T-helper 17 cell (primary cell): ENCODE results near the gene KLK10. TPM values are rescaled to one million over a fixed set of nuclear protein-coding genes. Genes with fewer than 3 reads are reported as not detected.
"Not testable (repeated sequence)": the region's sequence is repeated elsewhere in the genome, so short reads cannot be mapped to it uniquely, and the experiment has no call there.

Source experiments
- ATAC-seq: fragments of 150-1000 bp; cut with Tn5 transposase; 2 replicates; pipeline ENCODE4 v1.10.0; 2021; ENCODE audit warnings: mild to moderate bottlenecking, moderate library complexity
- DNase-seq, 3 donors: peaks; one replicate each; pipeline versions ENCODE4 v3.0.0 to v3.0.0-alpha.2; 2020 to 2021
- H3K9me3 ChIP-seq: one replicate; pipeline ENCODE4 v1.7.0; 2013; ENCODE audit warnings: low read length, mild to moderate bottlenecking; ENCODE audit not compliant: control insufficient read depth, poor library complexity, severe bottlenecking
- H3K27ac Mint-ChIP-seq: one replicate; pipeline ENCODE4 v1.8.0; 2022; ENCODE audit warnings: mild to moderate bottlenecking, moderate library complexity, mixed read lengths
- H3K27me3 Mint-ChIP-seq: one replicate; pipeline ENCODE4 v1.8.0; 2022; ENCODE audit warnings: mixed read lengths
- H3K36me3 Mint-ChIP-seq: one replicate; pipeline ENCODE4 v1.8.0; 2022; ENCODE audit warnings: low read depth, mixed read lengths
- H3K4me1 Mint-ChIP-seq: one replicate; pipeline ENCODE4 v1.8.0; 2022; ENCODE audit warnings: mild to moderate bottlenecking, mixed read lengths
- H3K4me3 Mint-ChIP-seq: one replicate; pipeline ENCODE4 v1.8.0; 2022; ENCODE audit warnings: mild to moderate bottlenecking, moderate library complexity, mixed read lengths
- total RNA-seq, 4 donors: library from RNA in 2 of 4; stranded (reverse) in 2 of 4; gene quantifications; one replicate each; pipeline ENCODE4 v1.2.3 and lab custom pipeline; 2022 to 2026

The KLK10 gene
- total RNA-seq, 2 donors from 2014 or later = not detected

GRCh38 chr19:50982186-50982585 is 37.3 kb downstream of the KLK10 start:
- peaks cover 7% of the 10 kb centered on the region for H3K4me1 Mint-ChIP-seq
- DNase-seq (no peak), ATAC-seq (no peak)
- no peak overlapping the region for H3K4me3 Mint-ChIP-seq
- H3K36me3 Mint-ChIP-seq = peaks cover 10% of the 10 kb centered on the region
- H3K27ac Mint-ChIP-seq = no peak overlapping the region
- H3K9me3 ChIP-seq = no peaks in the 10 kb centered on the region
- H3K27me3 Mint-ChIP-seq = peaks cover 57% of the 10 kb centered on the region

GRCh38 chr19:50981587-50982146 is 37.8 kb downstream of the KLK10 start:
- Mint-ChIP-seq H3K27ac (no peak overlapping the region), H3K4me1 (peaks cover 7% of the 10 kb centered on the region), H3K36me3 (peaks cover 10% of the 10 kb centered on the region), H3K27me3 (peaks cover 62% of the 10 kb centered on the region), H3K4me3 (no peak overlapping the region)
- no peak for DNase-seq
- H3K9me3 ChIP-seq = no peaks in the 10 kb centered on the region
- ATAC-seq = no peak

GRCh38 chr19:50980208-50980607 is 39.3 kb downstream of the KLK10 start:
- H3K36me3 Mint-ChIP-seq = peaks cover 10% of the 10 kb centered on the region
- no peak overlapping the region for H3K4me3 Mint-ChIP-seq
- H3K27me3 Mint-ChIP-seq = peaks cover 66% of the 10 kb centered on the region

GRCh38 chr19:50979758-50980157 is 39.8 kb downstream of the KLK10 start:
- ATAC-seq (no peak), DNase-seq (no peak)
- H3K27me3 Mint-ChIP-seq = peaks cover 66% of the 10 kb centered on the region
- H3K9me3 ChIP-seq = no peaks in the 10 kb centered on the region
- no peak overlapping the region for H3K27ac Mint-ChIP-seq
- H3K36me3 Mint-ChIP-seq = peaks cover 10% of the 10 kb centered on the region
- H3K4me1 Mint-ChIP-seq = peaks cover 7% of the 10 kb centered on the region
- H3K4me3 Mint-ChIP-seq = no peak overlapping the region

More at GRCh38 chr19:50980208-50980607, 39.3 kb downstream of the KLK10 start:
- H3K9me3 ChIP-seq = no peaks in the 10 kb centered on the region
- DNase-seq (no peak), ATAC-seq (no peak)
- H3K27ac Mint-ChIP-seq = no peak overlapping the region
- H3K4me1 Mint-ChIP-seq = peaks cover 7% of the 10 kb centered on the region

- no peak overlapping the region for H3K4me3 Mint-ChIP-seq
- no peak for ATAC-seq
- no peak for DNase-seq
- peaks cover 7% of the 10 kb centered on the region for H3K4me1 Mint-ChIP-seq
- peaks cover 10% of the 10 kb centered on the region for H3K36me3 Mint-ChIP-seq
- H3K9me3 ChIP-seq = no peaks in the 10 kb centered on the region
- H3K27me3 Mint-ChIP-seq = peaks cover 65% of the 10 kb centered on the region
- H3K27ac Mint-ChIP-seq = no peak overlapping the region
Measured at GRCh38 chr19:50978772-50979390, 40.6 kb downstream of the KLK10 start.

GRCh38 chr19:50977626-50978025 is 41.9 kb downstream of the KLK10 start:
- peaks cover 75% of the 10 kb centered on the region for H3K27me3 Mint-ChIP-seq
- H3K4me1 Mint-ChIP-seq = peaks cover 7% of the 10 kb centered on the region
- DNase-seq (no peak), ATAC-seq (no peak)
- H3K27ac Mint-ChIP-seq = no peak overlapping the region
- H3K36me3 Mint-ChIP-seq = peaks cover 10% of the 10 kb centered on the region
- H3K9me3 ChIP-seq = no peaks in the 10 kb centered on the region
- H3K4me3 Mint-ChIP-seq = no peak overlapping the region

- no peak for ATAC-seq
- Mint-ChIP-seq H3K4me1 (peaks cover 7% of the 10 kb centered on the region), H3K27ac (no peak overlapping the region), H3K36me3 (peaks cover 7% of the 10 kb centered on the region), H3K27me3 (peaks cover 75% of the 10 kb centered on the region), H3K4me3 (no peak overlapping the region)
- H3K9me3 ChIP-seq = no peaks in the 10 kb centered on the region
- no peak for DNase-seq
Measured at GRCh38 chr19:50975766-50976165, 43.7 kb downstream of the KLK10 start.

- H3K9me3 ChIP-seq = no peaks in the 10 kb centered on the region
- no peak for DNase-seq
- Mint-ChIP-seq H3K4me3 (no peak overlapping the region), H3K27me3 (peaks cover 76% of the 10 kb centered on the region), H3K36me3 (peaks cover 5% of the 10 kb centered on the region), H3K27ac (no peak overlapping the region), H3K4me1 (peaks cover 9% of the 10 kb centered on the region)
- ATAC-seq = no peak
Measured at GRCh38 chr19:50974702-50975556, 44.6 kb downstream of the KLK10 start.

GRCh38 chr19:50972795-50973376 is 46.6 kb downstream of the KLK10 start:
- peaks cover 61% of the 10 kb centered on the region for H3K27me3 Mint-ChIP-seq

GRCh38 chr19:50969810-50970209 is 49.7 kb downstream of the KLK10 start:
- not testable (repeated sequence) for H3K27ac Mint-ChIP-seq, H3K4me3 Mint-ChIP-seq, ATAC-seq, H3K9me3 ChIP-seq, DNase-seq, H3K4me1 Mint-ChIP-seq, H3K36me3 Mint-ChIP-seq
- peaks cover 53% of the 10 kb centered on the region for H3K27me3 Mint-ChIP-seq

More at GRCh38 chr19:50972795-50973376, 46.6 kb downstream of the KLK10 start:
- Mint-ChIP-seq H3K4me3 (no peak overlapping the region), H3K36me3 (peaks cover 3% of the 10 kb centered on the region), H3K4me1 (peaks cover 2% of the 10 kb centered on the region), H3K27ac (no peak overlapping the region)
- ATAC-seq (no peak), DNase-seq (no peak)
- H3K9me3 ChIP-seq = no peaks in the 10 kb centered on the region

GRCh38 chr19:50969413-50969760 is 50.1 kb downstream of the KLK10 start, which contains the start of gene KLK6:
Gene KLK6, minus strand, starts transcription at chr19:50969591. Its CDS starts 1,487 bp downstream, at chr19:50968104.
- Mint-ChIP-seq H3K27me3 (peaks cover 52% of the 10 kb centered on the region), H3K4me3 (no peak within 1 kb of the TSS), H3K27ac (no peak within 1 kb of the TSS), H3K36me3 (peaks cover 3% of the 10 kb centered on the region), H3K4me1 (peaks cover 2% of the 10 kb centered on the region)
- no peaks in the 10 kb centered on the region for H3K9me3 ChIP-seq
- DNase-seq (no peak), ATAC-seq (no peak)

GRCh38 chr19:50968716-50969412 is 50.6 kb downstream of the KLK10 start:
- ATAC-seq (no peak), DNase-seq (no peak)
- peaks cover 2% of the 10 kb centered on the region for H3K4me1 Mint-ChIP-seq
- no peak overlapping the region for H3K4me3 Mint-ChIP-seq
- no peaks in the 10 kb centered on the region for H3K9me3 ChIP-seq
- peaks cover 5% of the 10 kb centered on the region for H3K36me3 Mint-ChIP-seq
- H3K27ac Mint-ChIP-seq = no peak overlapping the region
- peaks cover 49% of the 10 kb centered on the region for H3K27me3 Mint-ChIP-seq
